Endothelial cell of umbilical vein (primary cell): Measurements from ENCODE around the gene RYR2. TPM values are rescaled to one million over a fixed set of nuclear protein-coding genes. Genes with fewer than 3 reads are reported as not detected.

Experiments used
- BruUV-seq: library from RNA; stranded (reverse); fragments of 400-500 nt; replicated peaks from 2 replicates; lab custom pipeline; 2021; lab: Mats Ljungman, UMichigan
- CTCF ChIA-PET: fragments of 300-600, 350-600 bp; sonication (Branson Sonifier 250); formaldehyde crosslinking; loops from one replicate; lab custom pipeline; 2021; ENCODE audit warnings: antibody characterized with exemption, inconsistent platforms; lab: Charles Lee
- POLR2A ChIA-PET: fragments of 300-600, 350-600 bp; sonication (Branson Sonifier 250); formaldehyde crosslinking; loops from one replicate; lab custom pipeline; 2021; ENCODE audit warnings: antibody characterized with exemption, inconsistent platforms; lab: Charles Lee
- DNase-seq: peaks from one replicate; pipeline ENCODE4 v3.0.0-alpha.2; 2011; ENCODE audit warnings: low read depth, low spot score
- FAIRE-seq: peaks from 2 replicates; lab custom pipeline; 2011; peaks lifted over from hg19 to GRCh38; lab: Jason Lieb, UNC
- H2AFZ ChIP-seq: 2 replicates; pipeline ENCODE4 v1.6.0; 2012; ENCODE audit warnings: low read depth, low read length, control low read depth, inconsistent platforms
- H3K27ac ChIP-seq: 2 replicates; pipeline ENCODE4 v1.5.1; 2011; ENCODE audit warnings: low read depth, mild to moderate bottlenecking, control low read depth, low read length, moderate library complexity; ENCODE audit not compliant: insufficient read depth
- H3K27me3 ChIP-seq, 2 experiments: 2 replicates each; pipeline versions ENCODE4 v1.6.0 to v1.6.1; 2011; ENCODE audit warnings: low read length in 2 of 2, mixed read lengths in 1 of 2; ENCODE audit not compliant: control insufficient read depth in 2 of 2, insufficient read depth in 2 of 2
- H3K36me3 ChIP-seq, 2 experiments: 2 replicates in 1 of 2; 3 replicates in 1 of 2; pipeline ENCODE4 v1.5.1; 2011; ENCODE audit warnings: low read length in 2 of 2, mild to moderate bottlenecking in 1 of 2, moderate library complexity in 1 of 2; ENCODE audit not compliant: control insufficient read depth in 2 of 2, insufficient read depth in 2 of 2; ENCODE audit errors: extremely low read depth in 1 of 2
- H3K4me1 ChIP-seq: 3 replicates; pipeline ENCODE4 v1.5.1; 2011; ENCODE audit warnings: mild to moderate bottlenecking, low read length; ENCODE audit not compliant: control insufficient read depth, insufficient read depth; ENCODE audit errors: extremely low read depth
- H3K4me2 ChIP-seq: 2 replicates; pipeline ENCODE4 v1.6.1; 2011; ENCODE audit warnings: low read length, control low read depth, mixed read lengths; ENCODE audit not compliant: insufficient read depth
- H3K4me3 ChIP-seq, 3 experiments: fragments of 200-600 bp in 1 of 3; sonication (generic), shearing (Covaris generic) in 1 of 3; replicated peaks in 1 of 3; 2 replicates each; pipeline ENCODE4 v1.5.1; 2011 to 2016; ENCODE audit warnings: control low read depth in 3 of 3, low read length in 3 of 3, mild to moderate bottlenecking in 2 of 3, inconsistent platforms in 1 of 3, low read depth in 1 of 3, moderate library complexity in 1 of 3; ENCODE audit not compliant: insufficient read depth in 1 of 3
- H3K79me2 ChIP-seq: 2 replicates; pipeline ENCODE4 v1.6.0; 2012; ENCODE audit warnings: low read length, inconsistent platforms; ENCODE audit not compliant: control insufficient read depth, insufficient read depth
- H3K9ac ChIP-seq: replicated peaks from 2 replicates; pipeline ENCODE3; 2011; ENCODE audit warnings: low read length, control low read depth; ENCODE audit not compliant: insufficient read depth; ENCODE audit errors: extremely low read depth
- H3K9me1 ChIP-seq: replicated peaks from 3 replicates; pipeline ENCODE4 v1.6.0; 2011; ENCODE audit warnings: mild to moderate bottlenecking, low read length; ENCODE audit not compliant: control insufficient read depth, insufficient read depth; ENCODE audit errors: extremely low read depth
- H3K9me3 ChIP-seq: replicated peaks from 2 replicates; pipeline ENCODE4 v1.5.1; 2012; ENCODE audit warnings: low read length, inconsistent platforms; ENCODE audit not compliant: control insufficient read depth, insufficient read depth
- H4K20me1 ChIP-seq: replicated peaks from 2 replicates; pipeline ENCODE3; 2011; ENCODE audit warnings: mild to moderate bottlenecking, low read length; ENCODE audit not compliant: control insufficient read depth, insufficient read depth; ENCODE audit errors: extremely low read depth
- CTCF ChIP-seq, 2 donors: IDR thresholded peaks; 1 replicate in 1 of 2; 2 replicates in 1 of 2; pipeline ENCODE4 v1.5.1; 2011; ENCODE audit warnings: low read length in 2 of 2, mild to moderate bottlenecking in 2 of 2, moderate library complexity in 2 of 2, control low read depth in 1 of 2, inconsistent platforms in 1 of 2, low read depth in 1 of 2; ENCODE audit not compliant: insufficient read depth in 1 of 2; ENCODE audit errors: extremely low read depth in 1 of 2
- GATA2 ChIP-seq: IDR thresholded peaks from 2 replicates; pipeline ENCODE4 v1.7.0; 2011; ENCODE audit warnings: low read depth, mild to moderate bottlenecking, moderate library complexity, mixed read lengths, low read length; ENCODE audit not compliant: insufficient read length, insufficient read depth
- MAX ChIP-seq: IDR thresholded peaks from 2 replicates; pipeline ENCODE4 v1.6.1; 2011; ENCODE audit not compliant: insufficient read depth, insufficient read length
- dilution Hi-C: fragments of 300-500 bp; cut with MboI; formaldehyde crosslinking; loops from one replicate; pipeline ENCODE4 v1.15.0; 2019; ENCODE audit warnings: low sequenced_read_pairs; ENCODE audit not compliant: extremely low pct_ligation_motif_present
- intact Hi-C: fragments of 100-400 bp; cut with micrococcal nuclease; formaldehyde crosslinking; loops from one replicate; pipeline ENCODE4 v1.10.0; 2022
- polyA plus RNA-seq, 4 experiments: library from polyadenylated mRNA; depleted of rRNA in 3 of 4; stranded (reverse) in 3 of 4; unstranded in 1 of 4; fragments of >200 nt; gene quantifications; 2 replicates each; pipeline versions ENCODE4 v1.2.1 to v1.2.3, GENCODE V29; 2011 to 2012; ENCODE audit warnings: missing spikeins in 1 of 4
- total RNA-seq: library from RNA; stranded (reverse); gene quantifications from 2 replicates; pipeline ENCODE4 v1.2.3, GENCODE V29; 2021

Gene RYR2
- total and polyA plus RNA-seq, 2 donors (not counting 3 experiments of a cell fraction or from before 2014, with no cell fraction given): not detected

- CTCF ChIA-PET: no interaction called here
Observed at GRCh38 chr1:237792149-237792548, 750.2 kb downstream of the RYR2 start.

More at GRCh38 chr1:237792149-237792548, 750.2 kb downstream of the RYR2 start:
- Histone ChIP-seq H3K27ac (no peak overlapping the region), H3K9me1 (no peaks in the 10 kb centered on the region), H2AFZ (no peak overlapping the region), H3K36me3 (no peaks in the 10 kb centered on the region), H3K4me2 (no peak overlapping the region), H3K9me3 (no peaks in the 10 kb centered on the region), H3K79me2 (no peaks in the 10 kb centered on the region), H3K27me3 (no peaks in the 10 kb centered on the region), H3K4me1 (no peaks in the 10 kb centered on the region), H3K4me3 (no peak overlapping the region), H3K9ac (no peak overlapping the region), H4K20me1 (no peaks in the 10 kb centered on the region)
- BruUV-seq: no TSS peak
- FAIRE-seq (no peak), DNase-seq (no peak)
- intact Hi-C loops (no loop called here), dilution Hi-C loops (no loop called here)
- TF ChIP-seq GATA2 (no peak), MAX (no peak), CTCF (IDR thresholded peaks at IDR 0.05; ENCODE audit: extremely low read depth in 1 of 2, insufficient read depth in 1 of 2, low read depth in 1 of 2, low read length in 2 of 2) (no peak)
- POLR2A ChIA-PET: no interaction called here
